Nephron progenitor cell (in vitro differentiated cells): ENCODE measurements around the gene CLCN1.

Source experiments
- DNase-seq: peaks from one replicate; pipeline ENCODE4 v3.0.0; 2021
- H3K27ac Mint-ChIP-seq: 2 replicates; pipeline ENCODE4 v1.8.0; 2021; ENCODE audit warnings: mild to moderate bottlenecking, moderate library complexity, mixed read lengths
- H3K27me3 Mint-ChIP-seq: 2 replicates; pipeline ENCODE4 v1.8.0; 2021; ENCODE audit warnings: mild to moderate bottlenecking, low read depth, mixed read lengths; ENCODE audit not compliant: poor library complexity
- H3K36me3 Mint-ChIP-seq: 2 replicates; pipeline ENCODE4 v1.8.0; 2021; ENCODE audit warnings: low read depth, mixed read lengths
- H3K4me1 Mint-ChIP-seq: 2 replicates; pipeline ENCODE4 v1.8.0; 2021; ENCODE audit warnings: mixed read lengths
- H3K4me3 Mint-ChIP-seq: 2 replicates; pipeline ENCODE4 v1.8.0; 2021; ENCODE audit warnings: mild to moderate bottlenecking, moderate library complexity, mixed read lengths
- H3K9me3 Mint-ChIP-seq: 2 replicates; pipeline ENCODE4 v1.8.0; 2021; ENCODE audit warnings: mild to moderate bottlenecking, moderate library complexity, mixed read lengths
- CTCF ChIP-seq: fragments of 200-600 bp; sonication (generic); IDR thresholded peaks from 2 replicates; pipeline ENCODE4 v1.5.0; 2021; ENCODE audit warnings: antibody characterized with exemption

The CLCN1 gene

GRCh38 chr7:143299346-143299745 lies 16.6 kb upstream of the CLCN1 start:
- H3K4me3 Mint-ChIP-seq = no peak overlapping the region
- DNase-seq = no peak
- TF ChIP-seq CTCF = no peak
- H3K4me1 Mint-ChIP-seq = peaks cover 7% of the 10 kb centered on the region
- no peak overlapping the region for H3K27ac Mint-ChIP-seq
- H3K27me3 Mint-ChIP-seq = no peaks in the 10 kb centered on the region
- H3K36me3 Mint-ChIP-seq = peaks cover 93% of the 10 kb centered on the region
- H3K9me3 Mint-ChIP-seq = no peaks in the 10 kb centered on the region

- H3K9me3 Mint-ChIP-seq = no peaks in the 10 kb centered on the region
- peak; percentile 49 for TF ChIP-seq CTCF
- no peak overlapping the region for H3K4me3 Mint-ChIP-seq
- peaks cover 7% of the 10 kb centered on the region for H3K4me1 Mint-ChIP-seq
- H3K27me3 Mint-ChIP-seq = no peaks in the 10 kb centered on the region
- peaks cover 93% of the 10 kb centered on the region for H3K36me3 Mint-ChIP-seq
- H3K27ac Mint-ChIP-seq = no peak overlapping the region
- peak; percentile 33 for DNase-seq
Measured at GRCh38 chr7:143299840-143300239, 16.1 kb upstream of the CLCN1 start.

- Mint-ChIP-seq H3K27me3 (no peaks in the 10 kb centered on the region), H3K36me3 (peaks cover 93% of the 10 kb centered on the region), H3K4me3 (no peak overlapping the region), H3K9me3 (no peaks in the 10 kb centered on the region), H3K4me1 (no peaks in the 10 kb centered on the region), H3K27ac (no peak overlapping the region)
- TF ChIP-seq CTCF = no peak
- no peak for DNase-seq
Measured at GRCh38 chr7:143300959-143301935, 14.7 kb upstream of the CLCN1 start.

DNA sequence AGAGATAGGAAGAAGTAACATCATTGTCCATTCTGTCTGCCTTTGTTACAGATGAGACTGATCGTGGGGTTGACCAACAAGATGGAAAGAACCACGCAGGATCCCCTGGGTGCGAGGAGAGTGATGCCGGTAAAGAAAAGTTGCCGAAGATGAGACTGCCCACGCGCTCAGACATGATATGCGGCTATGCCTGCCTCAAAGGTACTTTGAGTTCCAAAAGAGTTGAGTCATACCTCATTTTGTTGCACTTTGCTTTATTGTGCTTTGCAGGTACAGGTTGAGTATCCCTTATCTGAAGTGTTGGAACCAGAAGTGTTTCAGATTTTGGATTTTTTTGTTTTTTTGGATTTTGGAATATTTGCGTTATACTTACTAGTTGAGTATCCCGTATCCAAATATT lies 12.2 kb upstream of the CLCN1 start:
- Mint-ChIP-seq H3K4me3 (no peak overlapping the region), H3K4me1 (no peaks in the 10 kb centered on the region), H3K27ac (no peak overlapping the region), H3K27me3 (no peaks in the 10 kb centered on the region), H3K36me3 (peaks cover 95% of the 10 kb centered on the region), H3K9me3 (no peaks in the 10 kb centered on the region)
- no peak for DNase-seq
- no peak for TF ChIP-seq CTCF

- H3K36me3 Mint-ChIP-seq = peaks cover 97% of the 10 kb centered on the region
- DNase-seq = no peak
- no peaks in the 10 kb centered on the region for H3K27me3 Mint-ChIP-seq
- H3K4me3 Mint-ChIP-seq = no peak overlapping the region
- TF ChIP-seq CTCF = no peak
- no peaks in the 10 kb centered on the region for H3K4me1 Mint-ChIP-seq
- H3K27ac Mint-ChIP-seq = no peak overlapping the region
- no peaks in the 10 kb centered on the region for H3K9me3 Mint-ChIP-seq
Measured at GRCh38 chr7:143304938-143305337, 11.0 kb upstream of the CLCN1 start.
